ENCODE measurements around the gene TIA1. TPM values are rescaled to one million over a fixed set of nuclear protein-coding genes. Genes with fewer than 3 reads are reported as not detected.
"Not testable (repeated sequence)": the region's sequence is repeated elsewhere in the genome, so short reads cannot be mapped to it uniquely, and the experiment has no call there.

The TIA1 gene
- total RNA-seq, 1 experiment from 2014 or later = 150 TPM

GRCh38 chr2:70190418-70191243 lies 57.8 kb downstream of the TIA1 start, which contains the start of gene C2orf42 (continued):
- 0 out of 2 replicates have a peak, but pooled peaks have one; percentile 17 for TF ChIP-seq FOXP4 (CRISPR knock-in tag; IDR thresholded peaks at IDR 0.05)
- no peak for TF ChIP-seq ZNF138 (CRISPR knock-in tag; conservative IDR thresholded peaks at IDR 0.05)
- TF ChIP-seq GTF2I (CRISPR knock-in tag; conservative IDR thresholded peaks at IDR 0.05) = no peak
- no peak for TF ChIP-seq TCF7 (CRISPR knock-in tag; IDR thresholded peaks at IDR 0.05; ENCODE audit: low read depth)
- TF ChIP-seq ZNF121 (CRISPR knock-in tag; IDR thresholded peaks at IDR 0.05) = no peak
- peak; percentile 69 for TF ChIP-seq ARID4B (CRISPR knock-in tag; IDR thresholded peaks at IDR 0.05; ENCODE audit: borderline replicate concordance)
- no peak for TF ChIP-seq ATF3 (CRISPR knock-in tag; conservative IDR thresholded peaks at IDR 0.05)
- TF ChIP-seq ZBTB21 (CRISPR knock-in tag; IDR thresholded peaks at IDR 0.05; ENCODE audit: borderline replicate concordance) = peak; percentile 11; the same call in 1 of the 2 replicates
- no peak for TF ChIP-seq ELF4 (CRISPR knock-in tag; IDR thresholded peaks at IDR 0.05; ENCODE audit: low read depth)
- TF ChIP-seq FOXK1 (CRISPR knock-in tag; IDR thresholded peaks at IDR 0.05) = peak; percentile 75
- TF ChIP-seq ZNF396 (CRISPR knock-in tag; IDR thresholded peaks at IDR 0.05; ENCODE audit: borderline replicate concordance) = no peak
- TF ChIP-seq NR1H2 (CRISPR knock-in tag; IDR thresholded peaks at IDR 0.05) = no peak
- no peak for TF ChIP-seq OVOL2 (CRISPR knock-in tag; IDR thresholded peaks at IDR 0.05; ENCODE audit: borderline replicate concordance)

GRCh38 chr2:70188460-70188859 lies 60.0 kb downstream of the TIA1 start:
- ATAC-seq (no peak), DNase-seq (ENCODE audit: low spot score) (no peak)
- H3K36me3 Mint-ChIP-seq = no peaks in the 10 kb centered on the region
- CTCF ChIA-PET = no interaction called here
- H3K9me3 Mint-ChIP-seq = no peaks in the 10 kb centered on the region
- POLR2A ChIA-PET = no interaction called here
- no peak for TF ChIP-seq ZNF396 (CRISPR knock-in tag; IDR thresholded peaks at IDR 0.05; ENCODE audit: borderline replicate concordance)
- no peak for TF ChIP-seq ZNF416 (CRISPR knock-in tag; IDR thresholded peaks at IDR 0.05)
- no peak for TF ChIP-seq TCF7 (CRISPR knock-in tag; IDR thresholded peaks at IDR 0.05; ENCODE audit: low read depth)
- TF ChIP-seq AR (CRISPR knock-in tag; IDR thresholded peaks at IDR 0.05) = no peak
- no peak overlapping the region for H3K4me3 Mint-ChIP-seq
- no peak overlapping the region for H3K27ac Mint-ChIP-seq
- peaks cover 14% of the 10 kb centered on the region for H3K4me1 Mint-ChIP-seq
- H3K27me3 Mint-ChIP-seq (ENCODE audit: low read depth) = no peaks in the 10 kb centered on the region; the same call in 1 of the 2 replicates

- H3K27me3 Mint-ChIP-seq (ENCODE audit: low read depth); H3K27ac Mint-ChIP-seq; H3K36me3 Mint-ChIP-seq; DNase-seq (ENCODE audit: low spot score); H3K9me3 Mint-ChIP-seq; POLR2A ChIA-PET; CTCF ChIA-PET; ATAC-seq; H3K4me3 Mint-ChIP-seq: not testable (repeated sequence)
- peaks cover 14% of the 10 kb centered on the region for H3K4me1 Mint-ChIP-seq
These were observed 61.3 kb downstream of the TIA1 start for GRCh38 chr2:70187170-70187569.

Data from WTC11 (cell line).